PFSK-1 (cell line): ENCODE results near the gene ACTC1.

ENCODE experiments used
- FOXP2 ChIP-seq: optimal IDR thresholded peaks from 2 replicates; pipeline ENCODE3; 2011; ENCODE audit warnings: borderline replicate concordance, control low read depth, inconsistent platforms; ENCODE audit not compliant: insufficient read depth; ENCODE audit errors: extremely low read length, extremely low read depth
- POLR2AphosphoS5 ChIP-seq: IDR thresholded peaks from 2 replicates; pipeline ENCODE4 v1.6.1; 2012; ENCODE audit warnings: low read depth, mild to moderate bottlenecking, control low read depth, low read length, moderate library complexity
- SIN3A ChIP-seq: IDR thresholded peaks from 2 replicates; pipeline ENCODE4 v1.6.1; 2012; ENCODE audit warnings: mild to moderate bottlenecking, low read length, moderate library complexity, borderline replicate concordance; ENCODE audit not compliant: insufficient read depth
- TAF1 ChIP-seq: IDR thresholded peaks from 2 replicates; pipeline ENCODE4 v1.6.1; 2012; ENCODE audit warnings: low read length, control low read depth, borderline replicate concordance; ENCODE audit not compliant: insufficient read depth
- TF ChIP-seq, protein P1 (sequence below), 2 experiments: IDR thresholded peaks; 2 replicates each; pipeline versions ENCODE4 v1.6.1 to v1.8.0; 2011 to 2012; ENCODE audit warnings: low read depth in 2 of 2, low read length in 2 of 2, control low read depth in 1 of 2, inconsistent platforms in 1 of 2, mild to moderate bottlenecking in 1 of 2, moderate library complexity in 1 of 2; ENCODE audit not compliant: insufficient read depth in 1 of 2

The ACTC1 gene

DNA sequence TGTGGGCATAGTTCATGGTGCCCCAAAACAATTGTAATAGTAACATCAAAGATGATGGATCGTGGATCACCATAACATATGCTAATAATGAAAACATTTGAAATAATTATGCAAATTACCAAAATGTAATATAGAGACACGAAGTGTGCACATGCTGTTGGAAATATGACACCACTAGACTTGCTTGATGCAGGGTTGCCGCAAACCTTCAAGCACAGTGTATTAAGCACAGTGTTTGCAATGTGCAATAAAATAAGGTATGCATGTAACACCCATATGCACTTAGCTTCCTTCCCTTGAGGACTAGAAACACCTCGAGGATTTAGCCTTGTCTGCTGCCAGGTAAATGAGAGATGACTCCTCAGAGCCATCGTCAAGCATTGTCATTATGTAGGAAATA, 29.6 kb downstream of the ACTC1 start:
- TF ChIP-seq FOXP2 (no peak), POLR2AphosphoS5 (no peak), TAF1 (no peak), SIN3A (no peak)
- TF ChIP-seq, protein P1, sequence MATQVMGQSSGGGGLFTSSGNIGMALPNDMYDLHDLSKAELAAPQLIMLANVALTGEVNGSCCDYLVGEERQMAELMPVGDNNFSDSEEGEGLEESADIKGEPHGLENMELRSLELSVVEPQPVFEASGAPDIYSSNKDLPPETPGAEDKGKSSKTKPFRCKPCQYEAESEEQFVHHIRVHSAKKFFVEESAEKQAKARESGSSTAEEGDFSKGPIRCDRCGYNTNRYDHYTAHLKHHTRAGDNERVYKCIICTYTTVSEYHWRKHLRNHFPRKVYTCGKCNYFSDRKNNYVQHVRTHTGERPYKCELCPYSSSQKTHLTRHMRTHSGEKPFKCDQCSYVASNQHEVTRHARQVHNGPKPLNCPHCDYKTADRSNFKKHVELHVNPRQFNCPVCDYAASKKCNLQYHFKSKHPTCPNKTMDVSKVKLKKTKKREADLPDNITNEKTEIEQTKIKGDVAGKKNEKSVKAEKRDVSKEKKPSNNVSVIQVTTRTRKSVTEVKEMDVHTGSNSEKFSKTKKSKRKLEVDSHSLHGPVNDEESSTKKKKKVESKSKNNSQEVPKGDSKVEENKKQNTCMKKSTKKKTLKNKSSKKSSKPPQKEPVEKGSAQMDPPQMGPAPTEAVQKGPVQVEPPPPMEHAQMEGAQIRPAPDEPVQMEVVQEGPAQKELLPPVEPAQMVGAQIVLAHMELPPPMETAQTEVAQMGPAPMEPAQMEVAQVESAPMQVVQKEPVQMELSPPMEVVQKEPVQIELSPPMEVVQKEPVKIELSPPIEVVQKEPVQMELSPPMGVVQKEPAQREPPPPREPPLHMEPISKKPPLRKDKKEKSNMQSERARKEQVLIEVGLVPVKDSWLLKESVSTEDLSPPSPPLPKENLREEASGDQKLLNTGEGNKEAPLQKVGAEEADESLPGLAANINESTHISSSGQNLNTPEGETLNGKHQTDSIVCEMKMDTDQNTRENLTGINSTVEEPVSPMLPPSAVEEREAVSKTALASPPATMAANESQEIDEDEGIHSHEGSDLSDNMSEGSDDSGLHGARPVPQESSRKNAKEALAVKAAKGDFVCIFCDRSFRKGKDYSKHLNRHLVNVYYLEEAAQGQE (IDR thresholded peaks at IDR 0.05; ENCODE audit: insufficient read depth in 1 of 2, low read depth in 2 of 2, low read length in 2 of 2) = no peak

DNA sequence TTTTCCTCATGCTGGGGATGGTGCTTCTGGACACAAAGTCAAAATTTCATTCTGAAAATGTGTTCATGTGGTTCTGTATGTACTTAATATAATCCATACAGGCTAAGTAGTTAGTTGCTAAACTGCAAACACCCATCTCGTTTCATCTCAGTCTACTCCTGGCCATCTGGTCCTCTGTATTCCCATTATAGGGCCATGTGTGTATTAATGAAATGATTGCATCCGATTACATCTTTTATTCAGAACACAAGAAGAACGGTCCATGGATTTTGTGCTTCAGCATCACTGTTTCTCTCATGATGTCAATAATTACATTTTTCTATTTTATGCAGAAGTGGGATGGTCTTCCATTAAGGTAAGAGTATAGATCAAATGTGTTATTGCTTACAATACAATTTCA, 34.4 kb downstream of the ACTC1 start:
- no peak for TF ChIP-seq TAF1
- no peak for TF ChIP-seq POLR2AphosphoS5
- TF ChIP-seq FOXP2 = no peak

DNA sequence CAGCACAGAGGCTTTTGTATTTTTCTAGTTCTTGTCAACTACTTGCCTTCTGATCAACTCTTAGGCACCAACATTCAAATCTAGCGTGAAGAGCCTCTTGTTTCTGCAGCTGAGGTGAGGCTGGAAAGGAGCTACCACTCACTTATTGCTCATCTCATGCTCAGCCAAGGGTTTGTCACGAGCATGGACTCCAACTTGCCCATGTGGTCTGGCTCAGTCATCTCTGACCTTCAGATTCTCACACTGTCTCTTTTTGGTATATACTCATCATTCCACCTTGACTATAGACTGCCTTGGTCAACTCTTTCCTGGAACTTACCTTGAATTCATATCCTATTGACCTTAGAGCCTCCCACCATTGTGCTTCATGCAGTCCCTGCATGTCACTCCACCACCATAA, 35.4 kb downstream of the ACTC1 start:
- TF ChIP-seq, protein P1 (IDR thresholded peaks at IDR 0.05; ENCODE audit: insufficient read depth in 1 of 2, low read depth in 2 of 2, low read length in 2 of 2) = no peak
- TF ChIP-seq SIN3A = no peak

DNA sequence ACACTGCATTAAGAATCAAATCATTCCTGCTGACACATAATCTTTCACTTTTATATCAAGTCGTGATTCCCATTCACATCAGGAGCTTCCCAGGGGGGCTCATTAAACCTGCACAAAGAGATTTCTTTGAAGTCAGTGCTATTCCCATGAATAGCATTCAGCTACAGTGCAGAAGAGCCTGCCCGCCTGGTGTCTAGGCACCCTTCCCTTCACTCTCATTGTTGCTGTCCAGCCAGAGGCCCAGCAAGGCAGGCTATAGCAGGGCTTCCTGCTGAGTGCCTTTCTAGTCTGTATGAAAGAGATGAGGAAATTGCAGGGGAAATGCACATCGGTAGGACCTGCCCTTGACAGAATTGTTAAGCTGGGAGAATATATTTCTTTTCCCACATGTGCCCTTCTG, 36.0 kb downstream of the ACTC1 start:
- TF ChIP-seq TAF1 = no peak
- TF ChIP-seq, protein P1 (IDR thresholded peaks at IDR 0.05; ENCODE audit: insufficient read depth in 1 of 2, low read depth in 2 of 2, low read length in 2 of 2) = peak; percentile 26 to 74; a peak in 2 of 4 replicates

DNA sequence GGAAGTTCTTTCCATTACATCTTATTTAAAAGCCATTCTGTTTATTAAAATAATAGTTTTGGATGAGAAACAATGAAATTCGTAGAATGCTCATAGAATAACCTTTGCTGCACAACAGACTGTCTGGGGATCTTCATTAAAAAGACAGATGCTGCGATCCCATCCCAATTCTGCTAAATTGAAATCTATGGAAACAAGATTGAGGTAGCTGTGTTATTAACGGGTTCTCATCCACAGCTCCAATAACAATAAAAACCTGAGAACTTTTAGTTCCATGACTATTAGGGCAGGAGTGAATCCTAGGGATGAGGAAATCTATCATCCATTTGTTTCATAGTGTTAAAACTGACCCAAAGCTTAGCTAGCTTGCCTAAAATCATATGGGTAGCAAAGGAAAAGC, 38.1 kb downstream of the ACTC1 start:
- TF ChIP-seq, protein P1 (IDR thresholded peaks at IDR 0.05; ENCODE audit: insufficient read depth in 1 of 2, low read depth in 2 of 2, low read length in 2 of 2) = no peak
- TF ChIP-seq TAF1 = no peak
- TF ChIP-seq POLR2AphosphoS5 = no peak
- no peak for TF ChIP-seq FOXP2
- TF ChIP-seq SIN3A = no peak

DNA sequence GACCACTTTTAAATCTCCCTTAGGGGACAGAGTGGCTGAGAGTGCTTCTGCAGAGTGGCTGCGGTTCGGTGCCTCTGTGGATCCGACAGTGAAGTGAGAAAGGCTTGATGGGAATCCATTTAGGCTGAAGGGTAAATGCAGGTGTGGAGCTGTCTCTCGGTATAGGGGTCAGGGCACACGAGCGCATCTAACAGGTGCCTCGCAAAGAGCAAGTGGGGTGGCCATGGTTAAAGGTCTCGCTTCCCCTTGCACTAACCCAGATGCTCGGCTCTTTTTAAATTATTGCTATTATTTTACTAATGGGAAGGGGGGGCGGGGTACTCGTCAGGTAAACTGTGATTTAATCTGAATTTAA, 40.0 kb downstream of the ACTC1 start:
- no peak for TF ChIP-seq FOXP2
- TF ChIP-seq, protein P1 (IDR thresholded peaks at IDR 0.05; ENCODE audit: insufficient read depth in 1 of 2, low read depth in 2 of 2, low read length in 2 of 2) = no peak
- no peak for TF ChIP-seq SIN3A
